Tibial nerve (tissue), 4 donors: ENCODE data around the gene CRABP2. TPM values are rescaled to one million over a fixed set of nuclear protein-coding genes. Genes with fewer than 3 reads are reported as not detected.

Source experiments
- DNase-seq, 2 donors: peaks; one replicate each; pipeline ENCODE4 v3.0.0-alpha.2; 2019; ENCODE audit warnings: low spot score in 2 of 2
- H3K27ac ChIP-seq, 4 donors: fragments of 200-600 bp; sonication (generic) in 3 of 4; one replicate each; pipeline ENCODE4 v1.5.1; 2017 to 2019; ENCODE audit warnings: mild to moderate bottlenecking in 1 of 4
- H3K27me3 ChIP-seq, 2 donors: fragments of 200-600 bp; sonication (generic) in 1 of 2; one replicate each; pipeline versions ENCODE4 v1.5.1 to v1.6.0; 2017 to 2019
- H3K36me3 ChIP-seq, 3 donors: fragments of 200-600 bp; sonication (generic); one replicate each; pipeline ENCODE4 v1.5.1; 2018 to 2019
- H3K4me1 ChIP-seq, 4 donors: fragments of 200-600 bp; sonication (generic) in 3 of 4; one replicate each; pipeline ENCODE4 v1.5.1; 2017 to 2019
- H3K4me3 ChIP-seq, 4 donors: fragments of 200-600 bp; sonication (generic) in 3 of 4; one replicate each; pipeline ENCODE4 v1.5.1; 2017 to 2019; ENCODE audit warnings: mild to moderate bottlenecking in 1 of 4, moderate library complexity in 1 of 4
- H3K9me3 ChIP-seq, 4 donors: fragments of 200-600 bp; sonication (generic) in 3 of 4; one replicate each; pipeline ENCODE4 v1.5.1; 2017 to 2019
- CTCF ChIP-seq, 5 experiments: fragments of 200-600 bp in 3 of 5; fragments of 450-650 bp in 2 of 5; sonication (generic) in 3 of 5; IDR thresholded peaks; one replicate each; pipeline ENCODE4 v1.5.1; 2016 to 2019; ENCODE audit warnings: antibody characterized with exemption in 5 of 5, mild to moderate bottlenecking in 3 of 5, moderate library complexity in 2 of 5
- EP300 ChIP-seq, 2 donors: sonication (generic); formaldehyde crosslinking; IDR thresholded peaks; one replicate each; pipeline ENCODE4 v1.6.1; 2017; ENCODE audit warnings: antibody characterized with exemption in 2 of 2, mild to moderate bottlenecking in 1 of 2
- POLR2A ChIP-seq, 2 donors: fragments of 450-650 bp; IDR thresholded peaks; one replicate each; pipeline ENCODE4 v1.6.1; 2017; ENCODE audit warnings: antibody characterized with exemption in 2 of 2, mild to moderate bottlenecking in 2 of 2, moderate library complexity in 2 of 2
- WGBS, 2 donors: methylation state at CpG; one replicate each; pipeline ENCODE4 v1.1.5; 2018; 5-methylcytosine and 5-hydroxymethylcytosine counted together
- total RNA-seq, 4 donors: library from RNA; depleted of rRNA; stranded (reverse); fragments of >200 nt; gene quantifications; one replicate each; pipeline ENCODE4 v1.1.0, GENCODE V29; 2016

The CRABP2 gene
- 10 to 100 TPM in 1 of 4 donors, 1 to 10 TPM in 3; 3.5 to 13.2 (median 5.0) TPM for total RNA-seq

DNA sequence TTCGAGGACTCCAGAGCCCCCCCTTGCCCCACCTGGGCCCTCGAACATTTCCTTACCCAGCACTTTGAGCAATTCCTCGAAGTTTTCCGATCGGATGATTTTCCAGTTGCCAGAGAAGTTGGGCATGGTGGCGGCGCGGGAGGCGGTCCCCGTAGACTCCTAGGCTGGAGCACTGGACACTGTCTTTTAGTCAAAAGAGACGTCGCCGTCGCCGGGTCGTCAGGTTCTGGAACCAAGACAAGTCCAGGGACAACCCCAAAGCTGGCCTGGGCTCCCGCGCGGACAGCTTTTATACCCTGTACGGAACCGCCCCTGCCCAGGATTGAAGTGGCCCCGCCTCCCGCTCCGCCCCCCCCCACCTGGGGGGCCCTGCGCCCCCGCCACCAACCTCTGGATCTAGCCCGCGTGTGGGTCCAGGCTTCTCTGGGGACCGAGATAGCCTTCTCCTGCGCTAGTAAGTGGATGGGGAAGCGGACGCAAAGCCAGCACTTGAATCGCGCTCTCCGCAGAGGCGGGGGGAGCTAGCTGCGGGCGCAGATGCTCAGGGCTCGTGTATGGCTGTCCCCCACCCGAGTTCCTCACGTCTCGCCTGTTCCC, at the start of gene CRABP2:
CRABP2 (minus strand) TSS at position 263 of the 597 bp plus-strand sequence; CDS start at position 126, 137 bp downstream.
- TF ChIP-seq EP300 (IDR thresholded peaks at IDR 0.05) (no peak), POLR2A (IDR thresholded peaks at IDR 0.05) (no peak), CTCF (IDR thresholded peaks at IDR 0.05) (no peak)
- no peaks in the 10 kb centered on the region for H3K9me3 ChIP-seq
- peaks cover 0 to 4% (median 0%) of the 10 kb centered on the region in 3 donors for H3K36me3 ChIP-seq
- H3K27ac ChIP-seq: peak within 1 kb of the TSS; percentile 31 to 89 (median 68)
- 2% methylated on average over 31 to 38 of the region's 42 CpGs for WGBS, 2 donors
- peak within 1 kb of the TSS; percentile 35 to 58 (median 46) for H3K4me3 ChIP-seq
- H3K27me3 ChIP-seq: peaks cover 0 to 23% of the 10 kb centered on the region in 2 donors
- peaks cover 0 to 75% (median 36%) of the 10 kb centered on the region in 4 donors for H3K4me1 ChIP-seq
- DNase-seq: no peak

- TF ChIP-seq EP300 (IDR thresholded peaks at IDR 0.05): no peak
- no peak for TF ChIP-seq POLR2A (IDR thresholded peaks at IDR 0.05)
- no peak for TF ChIP-seq CTCF (IDR thresholded peaks at IDR 0.05)
- no peak overlapping the region for H3K27ac ChIP-seq
- no peaks in the 10 kb centered on the region for H3K27me3 ChIP-seq
- no peaks in the 10 kb centered on the region for H3K36me3 ChIP-seq
- no peaks in the 10 kb centered on the region for H3K9me3 ChIP-seq
- peaks cover 0 to 48% (median 20%) of the 10 kb centered on the region in 4 donors for H3K4me1 ChIP-seq
- DNase-seq: no peak
- 70 to 80% methylated on average over 8 of the region's 8 CpGs for WGBS, 2 donors
- no peak overlapping the region for H3K4me3 ChIP-seq
Observed at GRCh38 chr1:156754219-156754618, 48.8 kb upstream of the CRABP2 start.

- H3K9me3 ChIP-seq: no peaks in the 10 kb centered on the region
- 16 to 18% methylated on average over 1 of the region's 1 CpG for WGBS, 2 donors
- no peaks in the 10 kb centered on the region for H3K36me3 ChIP-seq
- no peaks in the 10 kb centered on the region for H3K27me3 ChIP-seq
- TF ChIP-seq EP300 (IDR thresholded peaks at IDR 0.05) (no peak), CTCF (IDR thresholded peaks at IDR 0.05) (no peak), POLR2A (IDR thresholded peaks at IDR 0.05) (no peak)
- no peak for DNase-seq
- peak overlapping the region in 2 of 4 donors; percentile 97 to 100 for H3K27ac ChIP-seq
- peak overlapping the region in 1 of 4 donors; percentile 99 for H3K4me3 ChIP-seq
- peaks cover 0 to 60% (median 32%) of the 10 kb centered on the region in 4 donors for H3K4me1 ChIP-seq
Observed at GRCh38 chr1:156752843-156753482, 47.6 kb upstream of the CRABP2 start.

GRCh38 chr1:156751757-156752481, 46.5 kb upstream of the CRABP2 start:
- H3K4me1 ChIP-seq: peaks cover 0 to 68% (median 41%) of the 10 kb centered on the region in 4 donors
- peak; percentile 62 to 87 for TF ChIP-seq EP300 (IDR thresholded peaks at IDR 0.05)
- TF ChIP-seq POLR2A (IDR thresholded peaks at IDR 0.05): no peak
- TF ChIP-seq CTCF (IDR thresholded peaks at IDR 0.05): peak in 3 of 5 experiments; percentile 14 to 55 (median 25)
- peak overlapping the region; percentile 95 to 100 (median 98) for H3K27ac ChIP-seq
- WGBS, 2 donors: 0 to 1% methylated on average over 28 to 58 of the region's 68 CpGs
- DNase-seq: peak; percentile 94
- H3K4me3 ChIP-seq: peak overlapping the region; percentile 67 to 99 (median 92)
- H3K27me3 ChIP-seq: no peaks in the 10 kb centered on the region
- no peaks in the 10 kb centered on the region for H3K9me3 ChIP-seq
- no peaks in the 10 kb centered on the region for H3K36me3 ChIP-seq
